GF-D8 (cell line): ENCODE measurements around the gene NSD1.

Experiments
- DNase-seq: peaks from one replicate; lab custom pipeline; 2025; lab: John Stamatoyannopoulos, UW

NSD1 gene

GRCh38 chr5:177349762-177350161, 216.2 kb downstream of the NSD1 start:
- DNase-seq, result no peak
